ENCODE results near the gene IRAK1.

IRAK1 gene

GRCh38 chrX:154046031-154046781 lies 26.5 kb upstream of the IRAK1 start:
- Histone ChIP-seq H3K36me3 (replicated peaks) (no peaks in the 10 kb centered on the region), H3K27me3 (replicated peaks) (no peaks in the 10 kb centered on the region), H3K4me3 (ENCODE audit: low read depth, low read length) (no peak overlapping the region), H3K27ac (peak overlapping the region; percentile 87)
- peak; percentile 84 for DNase-seq
- peak; percentile 45 for TF ChIP-seq CTCF (IDR thresholded peaks at IDR 0.05; ENCODE audit: low read depth, low read length, missing control alignments)
- in situ Hi-C loops (cut with HindIII; ENCODE audit: low pct_ligation_motif_present, low sequenced_read_pairs), result no loop called here

- no peaks in the 10 kb centered on the region for H3K27me3 ChIP-seq (replicated peaks)
- no peak for DNase-seq
- no peak overlapping the region for H3K27ac ChIP-seq
- H3K4me3 ChIP-seq (ENCODE audit: low read depth, low read length), result no peak overlapping the region
- no peaks in the 10 kb centered on the region for H3K36me3 ChIP-seq (replicated peaks)
- in situ Hi-C loops (cut with HindIII; ENCODE audit: low pct_ligation_motif_present, low sequenced_read_pairs), result no loop called here
- no peak for TF ChIP-seq CTCF (IDR thresholded peaks at IDR 0.05; ENCODE audit: low read depth, low read length, missing control alignments)
Measured at GRCh38 chrX:154044091-154044490, 24.4 kb upstream of the IRAK1 start.

- TF ChIP-seq CTCF (IDR thresholded peaks at IDR 0.05; ENCODE audit: low read depth, low read length, missing control alignments), result no peak
- Histone ChIP-seq H3K36me3 (replicated peaks) (no peaks in the 10 kb centered on the region), H3K27ac (peak overlapping the region; percentile 65), H3K4me3 (ENCODE audit: low read depth, low read length) (no peak overlapping the region), H3K27me3 (replicated peaks) (no peaks in the 10 kb centered on the region)
- peak; percentile 68 for DNase-seq
- in situ Hi-C loops (cut with HindIII; ENCODE audit: low pct_ligation_motif_present, low sequenced_read_pairs), result no loop called here
Measured at GRCh38 chrX:154043003-154043763, 23.5 kb upstream of the IRAK1 start.

- Histone ChIP-seq H3K27me3 (replicated peaks) (no peaks in the 10 kb centered on the region), H3K36me3 (replicated peaks) (no peaks in the 10 kb centered on the region), H3K4me3 (ENCODE audit: low read depth, low read length) (no peak overlapping the region), H3K27ac (peak overlapping the region; percentile 86)
- TF ChIP-seq CTCF (IDR thresholded peaks at IDR 0.05; ENCODE audit: low read depth, low read length, missing control alignments), result no peak
- DNase-seq, result no peak
- in situ Hi-C loops (cut with HindIII; ENCODE audit: low pct_ligation_motif_present, low sequenced_read_pairs), result no loop called here
Measured at GRCh38 chrX:154040863-154041262, 21.2 kb upstream of the IRAK1 start.

- no peaks in the 10 kb centered on the region for H3K36me3 ChIP-seq (replicated peaks)
- in situ Hi-C loops (cut with HindIII; ENCODE audit: low pct_ligation_motif_present, low sequenced_read_pairs), result no loop called here
- no peak for TF ChIP-seq CTCF (IDR thresholded peaks at IDR 0.05; ENCODE audit: low read depth, low read length, missing control alignments)
- DNase-seq, result peak; percentile 73
- no peaks in the 10 kb centered on the region for H3K27me3 ChIP-seq (replicated peaks)
- no peak overlapping the region for H3K4me3 ChIP-seq (ENCODE audit: low read depth, low read length)
- peak overlapping the region; percentile 86 for H3K27ac ChIP-seq
Measured at GRCh38 chrX:154040307-154040756, 20.6 kb upstream of the IRAK1 start.
